Measurements from ENCODE around the gene BTNL8. TPM values are rescaled to one million over a fixed set of nuclear protein-coding genes. Genes with fewer than 3 reads are reported as not detected.
A peak's percentile ranks its signal among the peaks of the same experiment; 100 is the strongest.

Gene BTNL8
- total RNA-seq, 1 experiment from 2014 or later = not detected

GRCh38 chr5:180852495-180852894 lies 46.5 kb upstream of the BTNL8 start:
- DNase-seq (peak; percentile 54), ATAC-seq (peak; percentile 92)
- H3K9me2 ChIP-seq (replicated peaks; ENCODE audit: low read length) = no peaks in the 10 kb centered on the region
- CTCF ChIA-PET = interaction anchor here (0.6 to 0.7 kb wide), 3 partner anchors 39 to 321 kb away, joined by 3 read pairs; no protein-coding TSS in a partner anchor
- no peak for TF ChIP-seq EZH2 (IDR thresholded peaks at IDR 0.05; ENCODE audit: low read length, unreplicated experiment)
- TF ChIP-seq CTCF (conservative IDR thresholded peaks at IDR 0.05; ENCODE audit: low read depth, low read length) = no peak
- TF ChIP-seq EZH2phosphoT487 (IDR thresholded peaks at IDR 0.05; ENCODE audit: borderline replicate concordance, low read length) = no peak
- no peak overlapping the region for H3K9ac ChIP-seq (ENCODE audit: low read length)
- H3K36me3 ChIP-seq (ENCODE audit: low read depth, low read length) = peaks cover 48% of the 10 kb centered on the region
- intact Hi-C loops (cut with micrococcal nuclease) = no loop called here
- H2AFZ ChIP-seq (ENCODE audit: low read length) = no peak overlapping the region
- no TSS peak for BruUV-seq (replicated peaks)
- H3K4me3 ChIP-seq (ENCODE audit: low read length) = no peak overlapping the region
- H3K27ac ChIP-seq (ENCODE audit: low read length) = no peak overlapping the region
- peaks cover 7% of the 10 kb centered on the region for H3K4me1 ChIP-seq (ENCODE audit: insufficient read depth, low read length)
- H3F3A ChIP-seq (ENCODE audit: low read length, unreplicated experiment) = peaks cover 6% of the 10 kb centered on the region
- 0 out of 2 replicates have a peak, but pooled peaks cover 4% of the 10 kb centered on the region for H3K79me2 ChIP-seq (ENCODE audit: low read length)
- peak overlapping the region; percentile 6; the same call in 1 of the 2 replicates for H3K4me2 ChIP-seq (ENCODE audit: low read length)
- no peaks in the 10 kb centered on the region for H3K27me3 ChIP-seq (ENCODE audit: low read length)
- POLR2A ChIA-PET (ENCODE audit: unreplicated experiment) = interaction anchor here (0.6 to 1.0 kb wide), 3 partner anchors 8 to 336 kb away, joined by 4 to 7 read pairs (median 4); no protein-coding TSS in a partner anchor
- peaks cover 6% of the 10 kb centered on the region; the same call in 1 of the 2 replicates for H4K20me1 ChIP-seq (ENCODE audit: low read length)
- peaks cover 32% of the 10 kb centered on the region for H3K9me3 ChIP-seq (ENCODE audit: low read length)

- no peak overlapping the region for H2AFZ ChIP-seq (ENCODE audit: low read length)
- no peaks in the 10 kb centered on the region for H3K27me3 ChIP-seq (ENCODE audit: low read length)
- H4K20me1 ChIP-seq (ENCODE audit: low read length) = peaks cover 6% of the 10 kb centered on the region; the same call in 1 of the 2 replicates
- H3K9me3 ChIP-seq (ENCODE audit: low read length) = peaks cover 32% of the 10 kb centered on the region
- no peak overlapping the region for H3K4me3 ChIP-seq (ENCODE audit: low read length)
- TF ChIP-seq EZH2phosphoT487 (IDR thresholded peaks at IDR 0.05; ENCODE audit: borderline replicate concordance, low read length) = no peak
- TF ChIP-seq EZH2 (IDR thresholded peaks at IDR 0.05; ENCODE audit: low read length, unreplicated experiment) = no peak
- no peak for TF ChIP-seq CTCF (conservative IDR thresholded peaks at IDR 0.05; ENCODE audit: low read depth, low read length)
- peak overlapping the region; percentile 6; the same call in 1 of the 2 replicates for H3K4me2 ChIP-seq (ENCODE audit: low read length)
- H3K9me2 ChIP-seq (replicated peaks; ENCODE audit: low read length) = no peaks in the 10 kb centered on the region
- CTCF ChIA-PET = interaction anchor here (0.6 kb wide), 1 partner anchor 40 kb away, joined by 3 read pairs; no protein-coding TSS in a partner anchor
- H3K36me3 ChIP-seq (ENCODE audit: low read depth, low read length) = peaks cover 46% of the 10 kb centered on the region
- POLR2A ChIA-PET (ENCODE audit: unreplicated experiment) = interaction anchor here (0.6 to 1.0 kb wide), 2 partner anchors 51 to 335 kb away, joined by 4 read pairs; no protein-coding TSS in a partner anchor
- H3K4me1 ChIP-seq (ENCODE audit: insufficient read depth, low read length) = peaks cover 7% of the 10 kb centered on the region
- H3K27ac ChIP-seq (ENCODE audit: low read length) = no peak overlapping the region
- H3F3A ChIP-seq (ENCODE audit: low read length, unreplicated experiment) = peaks cover 6% of the 10 kb centered on the region
- intact Hi-C loops (cut with micrococcal nuclease) = no loop called here
- ATAC-seq (peak; percentile 45), DNase-seq (no peak)
- no TSS peak for BruUV-seq (replicated peaks)
- H3K9ac ChIP-seq (ENCODE audit: low read length) = no peak overlapping the region
- peaks cover 5% of the 10 kb centered on the region; the same call in 1 of the 2 replicates for H3K79me2 ChIP-seq (ENCODE audit: low read length)
Observed at GRCh38 chr5:180853121-180853847, 45.7 kb upstream of the BTNL8 start.

- CTCF ChIA-PET = no interaction called here
- TF ChIP-seq CTCF (conservative IDR thresholded peaks at IDR 0.05; ENCODE audit: low read depth, low read length) (no peak), EZH2 (IDR thresholded peaks at IDR 0.05; ENCODE audit: low read length, unreplicated experiment) (no peak), EZH2phosphoT487 (IDR thresholded peaks at IDR 0.05; ENCODE audit: borderline replicate concordance, low read length) (no peak)
- intact Hi-C loops (cut with micrococcal nuclease) = no loop called here
- no peak for DNase-seq
- peaks cover 6% of the 10 kb centered on the region for H3F3A ChIP-seq (ENCODE audit: low read length, unreplicated experiment)
- peaks cover 27% of the 10 kb centered on the region for H3K9me3 ChIP-seq (ENCODE audit: low read length)
- H3K9ac ChIP-seq (ENCODE audit: low read length) = no peak overlapping the region
- POLR2A ChIA-PET (ENCODE audit: unreplicated experiment) = no interaction called here
- H3K4me1 ChIP-seq (ENCODE audit: insufficient read depth, low read length) = peaks cover 7% of the 10 kb centered on the region
- no peaks in the 10 kb centered on the region for H3K27me3 ChIP-seq (ENCODE audit: low read length)
- no TSS peak for BruUV-seq (replicated peaks)
- no peak overlapping the region for H3K27ac ChIP-seq (ENCODE audit: low read length)
- H4K20me1 ChIP-seq (ENCODE audit: low read length) = peaks cover 6% of the 10 kb centered on the region; the same call in 1 of the 2 replicates
- H3K36me3 ChIP-seq (ENCODE audit: low read depth, low read length) = peaks cover 41% of the 10 kb centered on the region
- H3K79me2 ChIP-seq (ENCODE audit: low read length) = peaks cover 10% of the 10 kb centered on the region
- H3K4me2 ChIP-seq (ENCODE audit: low read length) = no peak overlapping the region
- H2AFZ ChIP-seq (ENCODE audit: low read length) = no peak overlapping the region
- H3K9me2 ChIP-seq (replicated peaks; ENCODE audit: low read length) = no peaks in the 10 kb centered on the region
- no peak overlapping the region for H3K4me3 ChIP-seq (ENCODE audit: low read length)
- no peak for ATAC-seq
Observed at GRCh38 chr5:180853848-180854176, 45.1 kb upstream of the BTNL8 start.

Measured in PC-3 (cell line).